ENCODE measurements around the gene CRYBG3. TPM values are rescaled to one million over a fixed set of nuclear protein-coding genes. Genes with fewer than 3 reads are reported as not detected.

CRYBG3 gene
- total RNA-seq, result 1 to 10 TPM; 5.8 to 6.7 TPM

GRCh38 chr3:97821774-97822358, at the start of gene CRYBG3:
Gene CRYBG3 (plus strand): TSS chr3:97822011. CDS start chr3:97822207, 196 bp downstream.

GRCh38 chr3:97971679-97972567, 150.1 kb downstream of the CRYBG3 start, which contains the start of gene RIOX2:
Gene RIOX2 (minus strand): TSS chr3:97972431. CDS start chr3:97967593, 4,838 bp downstream.

Other genes starting within 250 kb of the CRYBG3 start
- gene ARL6, start 57.3 kb upstream of the CRYBG3 start, total RNA-seq, result 1 to 10 TPM; 3.4 to 4.7 TPM
- gene RIOX2, start 150.4 kb downstream of the CRYBG3 start, total RNA-seq, result 10 to 100 TPM; 39.4 to 40.5 TPM
- not detected for gene GABRR3, start 213.3 kb downstream of the CRYBG3 start, total RNA-seq

Measured in activated naive CD4-positive, alpha-beta T cell treated with anti-CD3 and anti-CD28 coated beads, Interleukin-2, amount 10 ng/mL, durations not matched to agents 5 hours and 36 hours (primary cell).